Measurements from ENCODE around the gene UGT1A1. TPM values are rescaled to one million over a fixed set of nuclear protein-coding genes. Genes with fewer than 3 reads are reported as not detected.

The UGT1A1 gene
- total and polyA plus RNA-seq, 2 donors (not counting 3 experiments of a cell fraction or from before 2014, with no cell fraction given): not detected

GRCh38 chr2:233772583-233772982 is 12.5 kb downstream of the UGT1A1 start:
- no TSS peak for BruUV-seq (replicated peaks)
- FAIRE-seq: no peak

More at GRCh38 chr2:233772583-233772982, 12.5 kb downstream of the UGT1A1 start:
- no peak overlapping the region for H3K27ac ChIP-seq (ENCODE audit: insufficient read depth, low read depth, low read length)
- no peak overlapping the region for H2AFZ ChIP-seq (ENCODE audit: low read depth, low read length)
- DNase-seq (ENCODE audit: low read depth, low spot score): no peak
- CTCF ChIA-PET: no interaction called here
- intact Hi-C loops (cut with micrococcal nuclease): loop anchor here (2.0 kb wide), 1 partner anchor 324 kb away; no protein-coding TSS in a partner anchor
- H3K9ac ChIP-seq (replicated peaks; ENCODE audit: extremely low read depth, insufficient read depth, low read length): no peak overlapping the region
- no peaks in the 10 kb centered on the region for H3K79me2 ChIP-seq (ENCODE audit: control insufficient read depth, insufficient read depth, low read length)
- H3K36me3 ChIP-seq (ENCODE audit: control insufficient read depth in 2 of 2, extremely low read depth in 1 of 2, insufficient read depth in 2 of 2, low read length in 2 of 2): no peaks in the 10 kb centered on the region
- H3K9me3 ChIP-seq (replicated peaks; ENCODE audit: control insufficient read depth, insufficient read depth, low read length): no peaks in the 10 kb centered on the region
- H3K4me2 ChIP-seq (ENCODE audit: insufficient read depth, low read length): no peak overlapping the region
- TF ChIP-seq GATA2 (IDR thresholded peaks at IDR 0.05; ENCODE audit: insufficient read depth, insufficient read length, low read depth, low read length) (no peak), FOS (IDR thresholded peaks at IDR 0.05; ENCODE audit: borderline replicate concordance, insufficient read depth, low read length) (no peak), CTCF (IDR thresholded peaks at IDR 0.05; ENCODE audit: extremely low read depth in 1 of 2, insufficient read depth in 1 of 2, low read depth in 1 of 2, low read length in 2 of 2) (no peak), POLR2AphosphoS5 (IDR thresholded peaks at IDR 0.05; ENCODE audit: insufficient read depth, low read depth, low read length) (no peak), EZH2 (IDR thresholded peaks at IDR 0.05; ENCODE audit: borderline replicate concordance, low read depth, low read length, severe bottlenecking) (no peak), MAX (IDR thresholded peaks at IDR 0.05; ENCODE audit: insufficient read depth, insufficient read length) (no peak)
- POLR2A ChIA-PET: no interaction called here
- dilution Hi-C loops (cut with MboI; ENCODE audit: extremely low pct_ligation_motif_present, low sequenced_read_pairs): no loop called here
- H3K4me1 ChIP-seq (ENCODE audit: control insufficient read depth, extremely low read depth, insufficient read depth, low read length): no peaks in the 10 kb centered on the region
- no peak overlapping the region for H3K4me3 ChIP-seq (replicated peaks in 1 of 3; ENCODE audit: insufficient read depth in 1 of 3, low read depth in 1 of 3, low read length in 3 of 3)
- H3K9me1 ChIP-seq (replicated peaks; ENCODE audit: control insufficient read depth, extremely low read depth, insufficient read depth, low read length): no peaks in the 10 kb centered on the region
- no peaks in the 10 kb centered on the region for H3K27me3 ChIP-seq (ENCODE audit: control insufficient read depth in 2 of 2, insufficient read depth in 2 of 2, low read length in 2 of 2)
- no peaks in the 10 kb centered on the region for H4K20me1 ChIP-seq (replicated peaks; ENCODE audit: control insufficient read depth, extremely low read depth, insufficient read depth, low read length)

Data from endothelial cell of umbilical vein (primary cell).